ENCODE results near the gene PCK1.

Gene PCK1

GRCh38 chr20:57576002-57576401 is 15.1 kb downstream of the PCK1 start:
- no peak for DNase-seq (ENCODE audit: extremely low read depth in 1 of 2, low read depth in 1 of 2)

- DNase-seq (ENCODE audit: extremely low read depth in 1 of 2, low read depth in 1 of 2): no peak
Measured at GRCh38 chr20:57576617-57577550, 16.0 kb downstream of the PCK1 start.

GRCh38 chr20:57577679-57578475 is 17.0 kb downstream of the PCK1 start:
- DNase-seq (ENCODE audit: extremely low read depth in 1 of 2, low read depth in 1 of 2): no peak

- no peak for DNase-seq (ENCODE audit: extremely low read depth in 1 of 2, low read depth in 1 of 2)
Measured at GRCh38 chr20:57578476-57579165, 17.7 kb downstream of the PCK1 start.

- no peak for DNase-seq (ENCODE audit: extremely low read depth in 1 of 2, low read depth in 1 of 2)
Measured at GRCh38 chr20:57579331-57579897, 18.5 kb downstream of the PCK1 start.

- DNase-seq (ENCODE audit: extremely low read depth in 1 of 2, low read depth in 1 of 2): no peak
Measured at GRCh38 chr20:57579898-57580447, 19.1 kb downstream of the PCK1 start.

GRCh38 chr20:57580478-57581201 is 19.7 kb downstream of the PCK1 start:
- no peak for DNase-seq (ENCODE audit: extremely low read depth in 1 of 2, low read depth in 1 of 2)

GRCh38 chr20:57581202-57582028 is 20.5 kb downstream of the PCK1 start:
- DNase-seq (ENCODE audit: extremely low read depth in 1 of 2, low read depth in 1 of 2): no peak

- no peak for DNase-seq (ENCODE audit: extremely low read depth in 1 of 2, low read depth in 1 of 2)
Measured at GRCh38 chr20:57582029-57582378, 21.1 kb downstream of the PCK1 start.

GRCh38 chr20:57582432-57583288 is 21.8 kb downstream of the PCK1 start:
- DNase-seq (ENCODE audit: extremely low read depth in 1 of 2, low read depth in 1 of 2): no peak

- no peak for DNase-seq (ENCODE audit: extremely low read depth in 1 of 2, low read depth in 1 of 2)
Measured at GRCh38 chr20:57583289-57584257, 22.7 kb downstream of the PCK1 start.

GRCh38 chr20:57584768-57585461 is 24.0 kb downstream of the PCK1 start:
- DNase-seq (ENCODE audit: extremely low read depth in 1 of 2, low read depth in 1 of 2): no peak

GRCh38 chr20:57585466-57586213 is 24.7 kb downstream of the PCK1 start:
- no peak for DNase-seq (ENCODE audit: extremely low read depth in 1 of 2, low read depth in 1 of 2)

GRCh38 chr20:57586370-57586793 is 25.5 kb downstream of the PCK1 start:
- no peak for DNase-seq (ENCODE audit: extremely low read depth in 1 of 2, low read depth in 1 of 2)

GRCh38 chr20:57586943-57587277 is 26.0 kb downstream of the PCK1 start:
- no peak for DNase-seq (ENCODE audit: extremely low read depth in 1 of 2, low read depth in 1 of 2)

Measured in activated CD8-positive, alpha-beta memory T cell treated with anti-CD3 and anti-CD28 coated beads for 1 hour (primary cell).